ENCODE results near the gene DNMT3A.

DNA sequence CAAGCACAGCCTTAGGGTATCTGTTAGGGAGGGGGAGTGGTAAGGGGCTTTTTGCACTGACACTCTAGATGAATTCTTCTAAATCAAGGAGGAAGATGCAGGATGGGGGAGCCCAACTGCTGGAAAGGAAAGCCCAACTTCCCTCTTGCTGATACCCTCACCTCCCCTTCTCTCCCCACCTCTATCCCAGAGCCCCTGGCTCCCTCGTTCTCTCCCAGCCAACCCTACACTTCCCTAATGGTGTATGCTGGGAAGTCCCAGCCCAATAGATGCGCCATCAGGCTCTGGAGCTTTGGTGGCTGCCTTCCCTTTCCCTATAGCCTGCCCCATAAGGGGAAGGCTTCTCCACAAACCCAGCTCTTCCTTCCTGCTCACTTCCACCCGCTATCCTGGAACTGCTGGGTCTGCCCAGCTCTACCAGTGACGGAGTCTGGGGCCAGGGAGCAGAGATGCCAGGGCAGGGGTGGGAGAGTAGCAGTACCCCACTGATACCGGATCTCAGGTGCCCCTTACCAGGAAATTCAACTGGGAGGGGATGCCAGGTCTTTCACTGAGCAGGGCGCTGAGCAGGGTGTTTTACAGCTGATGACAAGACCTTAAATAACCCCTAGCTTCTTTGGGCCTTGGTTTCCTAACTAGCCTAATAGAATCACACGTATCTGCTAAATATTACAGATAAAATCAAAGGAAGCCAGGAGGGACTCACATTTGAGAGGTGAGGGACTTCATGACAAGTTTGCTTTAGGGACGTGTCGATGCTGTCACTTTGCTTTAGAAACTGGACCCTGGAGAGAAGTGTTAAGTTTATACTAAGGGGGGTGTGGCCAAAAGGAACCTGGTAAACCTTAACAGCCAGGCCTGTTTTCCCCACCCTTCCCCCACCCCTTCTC, 82.6 kb downstream of the DNMT3A start:
- TF ChIP-seq CTCF (IDR thresholded peaks at IDR 0.05), result no peak
- TF ChIP-seq POLR2A (IDR thresholded peaks at IDR 0.05; ENCODE audit: low read depth), result no peak
- TF ChIP-seq POLR2AphosphoS5 (IDR thresholded peaks at IDR 0.05), result no peak
